Activated CD4-positive, alpha-beta memory T cell treated with anti-CD3 and anti-CD28 coated beads for 36 hours (primary cell): ENCODE measurements around the gene SIRT2. TPM values are rescaled to one million over a fixed set of nuclear protein-coding genes. Genes with fewer than 3 reads are reported as not detected.

Experiments used
- CTCF ChIA-PET: fragments of 350-600 bp; sonication (Branson Sonifier 250); formaldehyde crosslinking; loops from one replicate; lab custom pipeline; 2021; ENCODE audit warnings: antibody characterized with exemption, inconsistent platforms; lab: Charles Lee
- POLR2A ChIA-PET: fragments of 350-600 bp; sonication (Branson Sonifier 250); formaldehyde crosslinking; loops from one replicate; lab custom pipeline; 2021; ENCODE audit warnings: antibody characterized with exemption; lab: Charles Lee
- DNase-seq: peaks from one replicate; pipeline ENCODE4 v3.0.0-alpha.2; 2020
- H3K27ac Mint-ChIP-seq: one replicate; pipeline ENCODE4 v1.8.0; 2021; ENCODE audit warnings: mixed read lengths
- H3K27me3 Mint-ChIP-seq: one replicate; pipeline ENCODE4 v1.8.0; 2021; ENCODE audit warnings: mixed read lengths
- H3K36me3 Mint-ChIP-seq: one replicate; pipeline ENCODE4 v1.8.0; 2021; ENCODE audit warnings: mixed read lengths
- H3K4me1 Mint-ChIP-seq: one replicate; pipeline ENCODE4 v1.8.0; 2021; ENCODE audit warnings: low read depth, mixed read lengths
- H3K4me3 Mint-ChIP-seq: one replicate; pipeline ENCODE4 v1.8.0; 2021; ENCODE audit warnings: mild to moderate bottlenecking, mixed read lengths
- H3K9me3 Mint-ChIP-seq: one replicate; pipeline ENCODE4 v1.8.0; 2021; ENCODE audit warnings: mixed read lengths
- intact Hi-C: fragments of 100-400 bp; cut with micrococcal nuclease; formaldehyde crosslinking; loops from one replicate; pipeline ENCODE4 v1.15.1; 2023
- total RNA-seq, 2 experiments: library from RNA; stranded (reverse); gene quantifications; one replicate each; pipeline ENCODE4 v1.2.3, GENCODE V29; 2021

SIRT2 gene
- total RNA-seq, 2 experiments from 2014 or later, result 23.5 to 24.6 TPM

- ChIA-PET CTCF (interaction anchor here (0.7 to 2.6 kb wide), 7 partner anchors 19 to 214 kb away, joined by 3 to 16 read pairs (median 6); partner anchors contain the start of genes MRPS12 and SARS2), POLR2A (interaction anchor here (0.6 to 2.8 kb wide), 18 partner anchors 8 to 543 kb away, joined by 3 to 19 read pairs (median 4); partner anchors contain the start of genes ECH1, MED29, MRPS12 and NFKBIB)
- Mint-ChIP-seq H3K27me3 (no peaks in the 10 kb centered on the region), H3K27ac (peak overlapping the region; percentile 97), H3K36me3 (peaks cover 54% of the 10 kb centered on the region), H3K4me1 (peaks cover 52% of the 10 kb centered on the region), H3K9me3 (no peaks in the 10 kb centered on the region), H3K4me3 (peak overlapping the region; percentile 97)
- intact Hi-C loops, result no loop called here
- DNase-seq, result no peak
Measured at GRCh38 chr19:38848299-38849146, 50.9 kb downstream of the SIRT2 start.

GRCh38 chr19:38846097-38846496 is 53.3 kb downstream of the SIRT2 start:
- POLR2A ChIA-PET, result interaction anchor here (0.8 to 1.1 kb wide), 2 partner anchors 11 to 54 kb away, joined by 3 to 5 read pairs; partner anchors contain the start of gene NFKBIB
- intact Hi-C loops, result no loop called here

GRCh38 chr19:38845374-38846024 is 53.9 kb downstream of the SIRT2 start:
- H3K36me3 Mint-ChIP-seq, result peaks cover 83% of the 10 kb centered on the region
- CTCF ChIA-PET, result interaction anchor here (0.8 kb wide), 1 partner anchor 8 kb away, joined by 3 read pairs; no protein-coding TSS in a partner anchor
- no peak for DNase-seq
- H3K4me3 Mint-ChIP-seq, result peak overlapping the region; percentile 2
- POLR2A ChIA-PET, result interaction anchor here (0.8 to 1.1 kb wide), 2 partner anchors 11 to 55 kb away, joined by 3 to 5 read pairs; partner anchors contain the start of gene NFKBIB
- H3K27me3 Mint-ChIP-seq, result no peaks in the 10 kb centered on the region
- no peaks in the 10 kb centered on the region for H3K9me3 Mint-ChIP-seq
- peaks cover 72% of the 10 kb centered on the region for H3K4me1 Mint-ChIP-seq
- intact Hi-C loops, result no loop called here
- peak overlapping the region; percentile 73 for H3K27ac Mint-ChIP-seq

More at GRCh38 chr19:38846097-38846496, 53.3 kb downstream of the SIRT2 start:
- no peaks in the 10 kb centered on the region for H3K27me3 Mint-ChIP-seq
- no peak for DNase-seq
- H3K9me3 Mint-ChIP-seq, result no peaks in the 10 kb centered on the region
- peak overlapping the region; percentile 73 for H3K27ac Mint-ChIP-seq
- peak overlapping the region; percentile 14 for H3K4me3 Mint-ChIP-seq
- CTCF ChIA-PET, result interaction anchor here (0.8 to 2.0 kb wide), 2 partner anchors 8 to 84 kb away, joined by 3 to 6 read pairs; partner anchors contain the start of genes MRPS12 and SARS2
- peaks cover 77% of the 10 kb centered on the region for H3K36me3 Mint-ChIP-seq
- H3K4me1 Mint-ChIP-seq, result peaks cover 66% of the 10 kb centered on the region

- intact Hi-C loops, result loop anchor here (5.0 kb wide), 1 partner anchor 207 kb away; no protein-coding TSS in a partner anchor
- H3K27me3 Mint-ChIP-seq, result no peaks in the 10 kb centered on the region
- H3K4me3 Mint-ChIP-seq, result peak overlapping the region; percentile 9
- no peak for DNase-seq
- H3K27ac Mint-ChIP-seq, result peak overlapping the region; percentile 89
- no peaks in the 10 kb centered on the region for H3K9me3 Mint-ChIP-seq
- peaks cover 84% of the 10 kb centered on the region for H3K4me1 Mint-ChIP-seq
- H3K36me3 Mint-ChIP-seq, result peaks cover 90% of the 10 kb centered on the region
- ChIA-PET POLR2A (interaction anchor here (0.8 kb wide), 1 partner anchor 34 kb away, joined by 4 read pairs; the partner anchor contains the start of gene RINL), CTCF (interaction anchor here (0.8 kb wide), 1 partner anchor 87 kb away, joined by 3 read pairs; the partner anchor contains the start of genes MRPS12 and SARS2)
Measured at GRCh38 chr19:38844093-38844686, 55.2 kb downstream of the SIRT2 start.

DNA sequence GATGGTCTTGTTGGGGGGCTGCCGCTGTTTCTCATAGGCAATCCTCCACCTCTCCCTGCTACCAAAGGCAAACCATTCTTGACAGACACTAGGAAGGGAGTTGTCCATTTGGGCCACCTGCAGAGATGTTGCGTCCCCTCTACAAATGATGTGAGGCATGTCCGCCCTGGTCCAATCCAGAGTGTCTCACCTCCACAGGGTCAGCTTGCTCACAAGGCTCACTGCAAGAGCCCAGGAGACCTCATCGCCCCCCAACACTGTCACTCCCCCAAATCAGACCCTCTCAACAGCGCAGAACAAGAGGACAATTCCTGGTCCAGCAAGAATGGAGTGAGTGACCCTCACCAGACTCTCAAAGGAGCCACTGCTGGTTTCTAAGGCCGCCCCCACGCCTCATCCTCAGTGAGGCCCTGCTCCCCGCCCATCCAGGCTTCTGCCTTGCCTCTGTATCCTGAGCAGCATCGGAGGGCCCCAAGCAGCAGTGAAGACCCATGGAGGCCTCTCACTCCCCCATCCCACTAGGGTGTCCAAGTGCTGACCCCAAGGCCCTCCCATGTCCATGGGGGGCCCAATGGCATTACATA is 56.2 kb downstream of the SIRT2 start:
- Mint-ChIP-seq H3K36me3 (peaks cover 90% of the 10 kb centered on the region), H3K4me3 (no peak overlapping the region), H3K4me1 (peaks cover 89% of the 10 kb centered on the region), H3K27me3 (no peaks in the 10 kb centered on the region), H3K27ac (peak overlapping the region; percentile 89), H3K9me3 (no peaks in the 10 kb centered on the region)
- ChIA-PET POLR2A (interaction anchor here (1.2 to 1.4 kb wide), 2 partner anchors 21 to 22 kb away, joined by 5 to 9 read pairs; no protein-coding TSS in a partner anchor), CTCF (interaction anchor here (0.8 kb wide), 1 partner anchor 88 kb away, joined by 3 read pairs; the partner anchor contains the start of genes MRPS12 and SARS2)
- intact Hi-C loops, result loop anchor here (5.0 kb wide), 1 partner anchor 206 kb away; no protein-coding TSS in a partner anchor
- no peak for DNase-seq

DNA sequence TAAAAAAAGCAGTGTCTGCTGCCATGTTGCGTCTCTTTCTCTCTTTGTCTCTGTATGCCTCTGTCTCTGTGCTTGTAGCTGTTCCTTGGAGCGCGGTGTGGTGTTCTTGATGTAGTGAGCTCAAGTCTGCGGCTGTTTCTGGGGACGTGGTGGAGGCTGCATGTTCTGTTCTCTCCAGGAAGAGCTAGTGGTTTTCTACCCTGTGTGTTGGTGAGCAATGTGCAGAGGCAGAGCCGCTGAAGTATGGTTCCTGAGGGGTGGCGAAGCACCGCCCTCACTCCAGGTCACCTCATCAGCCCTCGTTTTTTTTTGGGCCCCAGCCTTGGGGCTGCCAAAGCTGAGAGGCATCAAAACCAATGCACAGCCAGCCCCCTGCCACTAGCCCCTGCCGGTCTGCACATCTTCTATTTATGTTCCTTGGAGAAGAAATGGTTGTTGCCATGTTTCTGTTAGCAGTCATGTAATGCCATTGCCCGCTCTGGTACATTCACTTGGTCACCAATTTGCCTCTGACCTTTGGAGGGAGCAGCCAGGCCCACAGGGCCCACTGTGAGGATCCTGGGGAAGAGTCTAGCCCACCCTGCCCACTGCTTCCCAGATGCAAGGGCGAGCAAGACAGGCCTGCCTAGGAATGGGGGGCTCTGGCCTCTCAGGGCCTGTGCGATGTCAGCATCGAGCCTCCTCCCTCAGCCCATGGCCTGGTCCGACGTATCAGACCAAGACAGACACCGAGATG is 56.8 kb downstream of the SIRT2 start:
- ChIA-PET CTCF (interaction anchor here (1.0 to 1.5 kb wide), 5 partner anchors 11 to 87 kb away, joined by 3 to 6 read pairs (median 5); partner anchors contain the start of genes ECH1, MRPS12 and SARS2), POLR2A (interaction anchor here (0.8 to 1.4 kb wide), 6 partner anchors 8 to 108 kb away, joined by 3 to 9 read pairs (median 4); partner anchors contain the start of gene ECH1)
- Mint-ChIP-seq H3K27me3 (no peaks in the 10 kb centered on the region), H3K36me3 (peaks cover 85% of the 10 kb centered on the region), H3K9me3 (no peaks in the 10 kb centered on the region), H3K4me1 (peaks cover 91% of the 10 kb centered on the region), H3K4me3 (peak overlapping the region; percentile 49), H3K27ac (peak overlapping the region; percentile 89)
- intact Hi-C loops, result loop anchor here (5.0 kb wide), 1 partner anchor 205 kb away; no protein-coding TSS in a partner anchor
- DNase-seq, result peak; percentile 79

GRCh38 chr19:38841787-38842438 is 57.5 kb downstream of the SIRT2 start:
- Mint-ChIP-seq H3K9me3 (no peaks in the 10 kb centered on the region), H3K27me3 (no peaks in the 10 kb centered on the region), H3K36me3 (peaks cover 85% of the 10 kb centered on the region), H3K27ac (peak overlapping the region; percentile 89), H3K4me3 (peak overlapping the region; percentile 49), H3K4me1 (peaks cover 87% of the 10 kb centered on the region)
- ChIA-PET CTCF (interaction anchor here (1.0 to 1.5 kb wide), 5 partner anchors 10 to 88 kb away, joined by 3 to 6 read pairs (median 5); partner anchors contain the start of genes ECH1, MRPS12 and SARS2), POLR2A (interaction anchor here (0.8 to 1.4 kb wide), 6 partner anchors 9 to 107 kb away, joined by 3 to 9 read pairs (median 4); partner anchors contain the start of gene ECH1)
- intact Hi-C loops, result loop anchor here (5.0 kb wide), 1 partner anchor 205 kb away; no protein-coding TSS in a partner anchor
- DNase-seq, result peak; percentile 57

DNA sequence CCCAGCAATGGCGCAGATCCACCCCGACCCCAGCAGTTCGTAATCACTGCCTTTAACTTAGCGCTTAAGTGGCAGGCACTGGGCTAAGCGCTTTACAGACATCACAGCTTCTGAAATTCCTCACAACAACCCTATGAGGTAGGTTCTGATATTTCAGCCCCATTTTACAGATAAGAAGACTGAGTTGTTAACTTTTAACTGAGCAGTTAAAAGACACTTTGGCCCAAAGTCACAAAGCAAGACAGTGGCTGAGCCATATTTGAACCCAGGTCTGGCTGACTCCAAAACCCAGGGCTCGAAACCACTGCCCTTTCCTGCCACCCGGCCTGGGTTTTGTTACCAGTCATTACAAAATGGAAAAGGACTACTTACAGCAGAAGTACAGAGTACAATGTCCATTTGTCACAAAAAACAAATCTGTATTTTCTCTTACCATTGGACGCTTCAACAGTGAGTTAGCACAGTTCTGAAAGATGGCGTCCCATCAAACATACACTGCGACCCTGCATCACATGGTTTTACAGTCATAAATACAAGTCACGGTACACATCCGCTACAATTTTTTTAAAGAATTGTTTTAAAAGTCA is 58.1 kb downstream of the SIRT2 start:
- intact Hi-C loops, result loop anchor here (5.0 kb wide), 1 partner anchor 204 kb away; no protein-coding TSS in a partner anchor
- POLR2A ChIA-PET, result interaction anchor here (1.5 kb wide), 1 partner anchor 8 kb away, joined by 9 read pairs; no protein-coding TSS in a partner anchor

GRCh38 chr19:38840583-38840968 is 58.8 kb downstream of the SIRT2 start:
- Mint-ChIP-seq H3K4me1 (peaks cover 75% of the 10 kb centered on the region), H3K36me3 (peaks cover 85% of the 10 kb centered on the region), H3K27me3 (no peaks in the 10 kb centered on the region), H3K9me3 (no peaks in the 10 kb centered on the region), H3K27ac (peak overlapping the region; percentile 89), H3K4me3 (no peak overlapping the region)
- ChIA-PET CTCF (interaction anchor here (0.6 to 1.4 kb wide), 3 partner anchors 29 to 606 kb away, joined by 4 to 6 read pairs (median 4); no protein-coding TSS in a partner anchor), POLR2A (interaction anchor here (1.5 kb wide), 1 partner anchor 9 kb away, joined by 9 read pairs; no protein-coding TSS in a partner anchor)
- intact Hi-C loops, result loop anchor here (5.0 kb wide), 1 partner anchor 203 kb away; no protein-coding TSS in a partner anchor
- DNase-seq, result no peak

More for the DNA sequence above, 58.1 kb downstream of the SIRT2 start:
- Mint-ChIP-seq H3K9me3 (no peaks in the 10 kb centered on the region), H3K4me1 (peaks cover 82% of the 10 kb centered on the region), H3K36me3 (peaks cover 87% of the 10 kb centered on the region), H3K27ac (peak overlapping the region; percentile 89), H3K4me3 (no peak overlapping the region), H3K27me3 (no peaks in the 10 kb centered on the region)
- no peak for DNase-seq
- CTCF ChIA-PET, result interaction anchor here (1.2 to 1.5 kb wide), 3 partner anchors 28 to 89 kb away, joined by 4 to 6 read pairs (median 6); partner anchors contain the start of genes MRPS12 and SARS2
